A172 (cell line): Measurements from ENCODE around the gene HPCAL1. TPM values are rescaled to one million over a fixed set of nuclear protein-coding genes. Genes with fewer than 3 reads are reported as not detected.
A peak's percentile ranks its signal among the peaks of the same experiment; 100 is the strongest.

Experiments used
- DNase-seq: peaks from one replicate; pipeline ENCODE4 v3.0.0-alpha.2; 2015; ENCODE audit warnings: low spot score
- total RNA-seq: library from RNA; depleted of rRNA; stranded (reverse); fragments of >200 nt; shearing (Covaris generic); gene quantifications from 2 replicates; pipeline ENCODE4 v1.2.3, GENCODE V29; 2014

The HPCAL1 gene
- total RNA-seq, 1 experiment from 2014 or later = 101 TPM

GRCh38 chr2:10269711-10270610 lies 32.7 kb upstream of the HPCAL1 start:
- no peak for DNase-seq

- DNase-seq = no peak
Measured at GRCh38 chr2:10271509-10271908, 31.2 kb upstream of the HPCAL1 start.

GRCh38 chr2:10271946-10272345 lies 30.8 kb upstream of the HPCAL1 start:
- no peak for DNase-seq

GRCh38 chr2:10272464-10272863 lies 30.2 kb upstream of the HPCAL1 start:
- DNase-seq = no peak

GRCh38 chr2:10273215-10274175 lies 29.2 kb upstream of the HPCAL1 start:
- DNase-seq = no peak

GRCh38 chr2:10274376-10274775 lies 28.3 kb upstream of the HPCAL1 start:
- no peak for DNase-seq

GRCh38 chr2:10274983-10275802 lies 27.5 kb upstream of the HPCAL1 start:
- no peak for DNase-seq

- DNase-seq = no peak
Measured at GRCh38 chr2:10276481-10277292, 26.0 kb upstream of the HPCAL1 start.

GRCh38 chr2:10277293-10278028 lies 25.2 kb upstream of the HPCAL1 start:
- DNase-seq = no peak

GRCh38 chr2:10278029-10278762 lies 24.5 kb upstream of the HPCAL1 start:
- DNase-seq = peak; percentile 96

- no peak for DNase-seq
Measured at GRCh38 chr2:10278763-10279471, 23.8 kb upstream of the HPCAL1 start.

- no peak for DNase-seq
Measured at GRCh38 chr2:10279472-10279870, 23.2 kb upstream of the HPCAL1 start.

- no peak for DNase-seq
Measured at GRCh38 chr2:10279946-10280463, 22.7 kb upstream of the HPCAL1 start.

- no peak for DNase-seq
Measured at GRCh38 chr2:10281891-10282290, 20.8 kb upstream of the HPCAL1 start.

- DNase-seq = no peak
Measured at GRCh38 chr2:10282611-10283105, 20.0 kb upstream of the HPCAL1 start.

- peak; percentile 99 for DNase-seq
Measured at GRCh38 chr2:10283106-10284062, 19.3 kb upstream of the HPCAL1 start.
